Upper lobe of right lung (tissue), 1 donor: ENCODE measurements around the gene F10. TPM values are rescaled to one million over a fixed set of nuclear protein-coding genes. Genes with fewer than 3 reads are reported as not detected.
A peak's percentile ranks its signal among the peaks of the same experiment; 100 is the strongest.

Experiments
- ATAC-seq: fragments of 200-7000 bp; cut with Tn5 transposase; one replicate; pipeline ENCODE4 v1.9.1; 2020; ENCODE audit warnings: mild to moderate bottlenecking, moderate library complexity
- DNase-seq: peaks from one replicate; pipeline ENCODE4 v3.0.0-alpha.2; 2020
- H3K27ac ChIP-seq: fragments of 200-600 bp; one replicate; pipeline ENCODE4 v1.8.0; 2022
- H3K27me3 ChIP-seq: fragments of 200-600 bp; one replicate; pipeline ENCODE4 v1.8.0; 2022; ENCODE audit warnings: mild to moderate bottlenecking
- H3K36me3 ChIP-seq: fragments of 200-600 bp; one replicate; pipeline ENCODE4 v1.8.0; 2022
- H3K4me1 ChIP-seq: fragments of 200-600 bp; one replicate; pipeline ENCODE4 v1.8.0; 2022
- H3K4me3 ChIP-seq: fragments of 200-600 bp; one replicate; pipeline ENCODE4 v1.8.0; 2022; ENCODE audit warnings: mild to moderate bottlenecking
- H3K9me3 ChIP-seq: fragments of 200-600 bp; one replicate; pipeline ENCODE4 v1.8.0; 2022
- CTCF ChIP-seq: fragments of 200-600 bp; IDR thresholded peaks from one replicate; pipeline ENCODE4 v1.8.0; 2022; ENCODE audit warnings: antibody characterized with exemption
- intact Hi-C: fragments of 100-400 bp; cut with DNase I; formaldehyde crosslinking; loops from one replicate; pipeline ENCODE4 v1.11.0; 2022
- total RNA-seq: library from RNA; stranded (reverse); fragmentation: NEBNext Ultra II Directional; extraction: Animal tissue kit (Norgen Biotek cat#: 25700); gene quantifications from one replicate; pipeline ENCODE4 v1.2.1, GENCODE V29; 2021
- donor health status: DM: no; HTN: yes; CAD: no; lungs with severe emphysema.

F10 gene
- total RNA-seq, 1 donor from 2014 or later: 7.9 TPM

- Histone ChIP-seq H3K27me3 (peaks cover 15% of the 10 kb centered on the region), H3K27ac (no peak overlapping the region), H3K4me3 (no peak overlapping the region), H3K4me1 (no peaks in the 10 kb centered on the region), H3K36me3 (no peaks in the 10 kb centered on the region), H3K9me3 (no peaks in the 10 kb centered on the region)
- no peak for TF ChIP-seq CTCF
- no peak for ATAC-seq
- intact Hi-C loops: no loop called here
- no peak for DNase-seq
Measured at GRCh38 chr13:113162783-113163685, 40.4 kb downstream of the F10 start.

DNA sequence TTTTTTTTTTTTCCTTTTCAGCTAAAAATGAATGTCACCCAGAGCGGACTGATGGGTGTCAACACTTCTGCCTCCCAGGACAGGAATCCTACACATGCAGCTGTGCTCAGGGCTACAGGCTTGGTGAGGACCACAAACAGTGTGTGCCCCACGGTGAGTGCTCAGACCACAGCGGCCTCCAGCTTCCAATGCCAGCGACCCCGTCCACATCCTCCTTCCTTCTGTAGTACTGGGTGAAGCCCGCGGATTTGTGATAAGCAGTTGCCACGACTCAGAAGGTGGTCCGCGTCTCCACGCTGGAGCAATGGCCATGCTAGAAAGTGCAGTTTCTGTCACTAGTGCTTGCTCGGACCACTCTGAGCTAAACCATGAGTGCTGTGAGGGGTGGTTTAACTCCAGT lies 41.9 kb downstream of the F10 start:
- H3K36me3 ChIP-seq: no peaks in the 10 kb centered on the region
- H3K4me3 ChIP-seq: no peak overlapping the region
- no peak for DNase-seq
- ATAC-seq: no peak
- no peaks in the 10 kb centered on the region for H3K9me3 ChIP-seq
- no peaks in the 10 kb centered on the region for H3K4me1 ChIP-seq
- peaks cover 15% of the 10 kb centered on the region for H3K27me3 ChIP-seq
- no peak overlapping the region for H3K27ac ChIP-seq
- no peak for TF ChIP-seq CTCF
- intact Hi-C loops: no loop called here

GRCh38 chr13:113166266-113166665 lies 43.7 kb downstream of the F10 start:
- Histone ChIP-seq H3K9me3 (no peaks in the 10 kb centered on the region), H3K27ac (no peak overlapping the region), H3K4me3 (no peak overlapping the region), H3K36me3 (no peaks in the 10 kb centered on the region), H3K27me3 (peaks cover 7% of the 10 kb centered on the region), H3K4me1 (no peaks in the 10 kb centered on the region)
- DNase-seq: no peak
- intact Hi-C loops: no loop called here
- no peak for ATAC-seq
- TF ChIP-seq CTCF: no peak

GRCh38 chr13:113166681-113167080 lies 44.1 kb downstream of the F10 start:
- DNase-seq (no peak), ATAC-seq (peak; percentile 29)
- H3K36me3 ChIP-seq: no peaks in the 10 kb centered on the region
- H3K4me3 ChIP-seq: no peak overlapping the region
- no peak overlapping the region for H3K27ac ChIP-seq
- H3K4me1 ChIP-seq: no peaks in the 10 kb centered on the region
- H3K27me3 ChIP-seq: peaks cover 5% of the 10 kb centered on the region
- no peak for TF ChIP-seq CTCF
- H3K9me3 ChIP-seq: no peaks in the 10 kb centered on the region
- intact Hi-C loops: no loop called here

GRCh38 chr13:113167155-113167554 lies 44.6 kb downstream of the F10 start:
- Histone ChIP-seq H3K36me3 (no peaks in the 10 kb centered on the region), H3K27me3 (peaks cover 5% of the 10 kb centered on the region)

More at GRCh38 chr13:113167155-113167554, 44.6 kb downstream of the F10 start:
- no peak for TF ChIP-seq CTCF
- Histone ChIP-seq H3K4me1 (no peaks in the 10 kb centered on the region), H3K4me3 (no peak overlapping the region), H3K27ac (no peak overlapping the region), H3K9me3 (no peaks in the 10 kb centered on the region)
- intact Hi-C loops: no loop called here
- ATAC-seq: no peak
- DNase-seq: no peak
